T47D (cell line): ENCODE measurements around the gene CARD11.

Experiments
- DNase-seq, 2 experiments: peaks; one replicate each; pipeline versions ENCODE4 v3.0.0 to v3.0.0-alpha.2; 2011 to 2012; ENCODE audit warnings: low read depth in 1 of 2, low spot score in 1 of 2
- JUND ChIP-seq: IDR thresholded peaks from 2 replicates; pipeline ENCODE4 v1.6.1; 2012; ENCODE audit warnings: low read depth
- in situ Hi-C: cut with HindIII; loops from 2 replicates; pipeline ENCODE4 v1.10.0; 2016; ENCODE audit warnings: low sequenced_read_pairs, low pct_unique_long_range_greater_than_20kb

CARD11 gene

GRCh38 chr7:2943851-2944601, 99.6 kb downstream of the CARD11 start:
- in situ Hi-C loops, result no loop called here
- DNase-seq, result no peak
- TF ChIP-seq JUND, result no peak

- in situ Hi-C loops, result no loop called here
- no peak for TF ChIP-seq JUND
- no peak for DNase-seq
Measured at GRCh38 chr7:2941216-2941859, 102.3 kb downstream of the CARD11 start.

GRCh38 chr7:2940466-2940865, 103.2 kb downstream of the CARD11 start:
- TF ChIP-seq JUND, result no peak

GRCh38 chr7:2939193-2939885, 104.3 kb downstream of the CARD11 start:
- in situ Hi-C loops, result no loop called here
- TF ChIP-seq JUND, result no peak
- no peak for DNase-seq

More at GRCh38 chr7:2940466-2940865, 103.2 kb downstream of the CARD11 start:
- in situ Hi-C loops, result no loop called here
- no peak for DNase-seq

- in situ Hi-C loops, result no loop called here
- no peak for TF ChIP-seq JUND
- DNase-seq, result peak in 1 of 2 experiments; percentile 44
Measured at GRCh38 chr7:2938514-2939192, 105.0 kb downstream of the CARD11 start.

- no peak for DNase-seq
- in situ Hi-C loops, result no loop called here
- no peak for TF ChIP-seq JUND
Measured at GRCh38 chr7:2937701-2938513, 105.8 kb downstream of the CARD11 start.

- DNase-seq, result no peak
- TF ChIP-seq JUND, result no peak
- in situ Hi-C loops, result no loop called here
Measured at GRCh38 chr7:2936891-2937580, 106.6 kb downstream of the CARD11 start.

- TF ChIP-seq JUND, result no peak
- DNase-seq, result no peak
- in situ Hi-C loops, result no loop called here
Measured at GRCh38 chr7:2936301-2936700, 107.4 kb downstream of the CARD11 start.

- no peak for TF ChIP-seq JUND
- DNase-seq, result no peak
- in situ Hi-C loops, result no loop called here
Measured at GRCh38 chr7:2934984-2935740, 108.5 kb downstream of the CARD11 start.

- no peak for TF ChIP-seq JUND
- in situ Hi-C loops, result no loop called here
- DNase-seq, result no peak
Measured at GRCh38 chr7:2934211-2934731, 109.4 kb downstream of the CARD11 start.
